ENCODE results near the gene IL32. TPM values are rescaled to one million over a fixed set of nuclear protein-coding genes. Genes with fewer than 3 reads are reported as not detected.

Gene IL32
- total RNA-seq, 1 donor from 2014 or later: 8.8 TPM

DNA sequence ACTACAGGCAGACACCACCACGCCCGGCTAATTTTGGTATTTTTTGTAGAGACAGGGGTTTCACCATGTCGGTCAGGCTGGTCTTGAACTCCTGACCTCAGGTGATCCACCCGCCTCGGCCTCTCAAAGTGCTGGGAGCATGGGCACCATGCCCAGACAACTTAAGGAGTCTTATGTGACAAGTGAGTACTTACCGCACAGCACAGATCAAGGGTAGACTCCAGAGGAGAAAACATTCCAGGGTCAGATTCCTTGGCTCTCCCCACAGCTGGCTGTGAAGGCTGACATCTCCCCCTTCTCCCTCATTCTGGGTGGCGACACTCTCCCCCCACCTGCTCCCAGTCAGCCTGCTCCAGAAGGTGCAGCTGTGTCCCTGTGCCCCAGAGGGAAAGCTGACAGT is 23.0 kb downstream of the IL32 start:
- Mint-ChIP-seq H3K4me3 (ENCODE audit: unreplicated experiment) (no peak overlapping the region), H3K4me1 (ENCODE audit: unreplicated experiment) (peaks cover 11% of the 10 kb centered on the region), H3K27me3 (ENCODE audit: unreplicated experiment) (peaks cover 25% of the 10 kb centered on the region), H3K27ac (ENCODE audit: unreplicated experiment) (no peak overlapping the region), H3K36me3 (ENCODE audit: unreplicated experiment) (no peaks in the 10 kb centered on the region), H3K9me3 (ENCODE audit: unreplicated experiment) (no peaks in the 10 kb centered on the region)
- no peak for DNase-seq (ENCODE audit: extremely low spot score, unreplicated experiment)
- TF ChIP-seq, protein P1, sequence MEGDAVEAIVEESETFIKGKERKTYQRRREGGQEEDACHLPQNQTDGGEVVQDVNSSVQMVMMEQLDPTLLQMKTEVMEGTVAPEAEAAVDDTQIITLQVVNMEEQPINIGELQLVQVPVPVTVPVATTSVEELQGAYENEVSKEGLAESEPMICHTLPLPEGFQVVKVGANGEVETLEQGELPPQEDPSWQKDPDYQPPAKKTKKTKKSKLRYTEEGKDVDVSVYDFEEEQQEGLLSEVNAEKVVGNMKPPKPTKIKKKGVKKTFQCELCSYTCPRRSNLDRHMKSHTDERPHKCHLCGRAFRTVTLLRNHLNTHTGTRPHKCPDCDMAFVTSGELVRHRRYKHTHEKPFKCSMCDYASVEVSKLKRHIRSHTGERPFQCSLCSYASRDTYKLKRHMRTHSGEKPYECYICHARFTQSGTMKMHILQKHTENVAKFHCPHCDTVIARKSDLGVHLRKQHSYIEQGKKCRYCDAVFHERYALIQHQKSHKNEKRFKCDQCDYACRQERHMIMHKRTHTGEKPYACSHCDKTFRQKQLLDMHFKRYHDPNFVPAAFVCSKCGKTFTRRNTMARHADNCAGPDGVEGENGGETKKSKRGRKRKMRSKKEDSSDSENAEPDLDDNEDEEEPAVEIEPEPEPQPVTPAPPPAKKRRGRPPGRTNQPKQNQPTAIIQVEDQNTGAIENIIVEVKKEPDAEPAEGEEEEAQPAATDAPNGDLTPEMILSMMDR (IDR thresholded peaks at IDR 0.05): no peak

DNA sequence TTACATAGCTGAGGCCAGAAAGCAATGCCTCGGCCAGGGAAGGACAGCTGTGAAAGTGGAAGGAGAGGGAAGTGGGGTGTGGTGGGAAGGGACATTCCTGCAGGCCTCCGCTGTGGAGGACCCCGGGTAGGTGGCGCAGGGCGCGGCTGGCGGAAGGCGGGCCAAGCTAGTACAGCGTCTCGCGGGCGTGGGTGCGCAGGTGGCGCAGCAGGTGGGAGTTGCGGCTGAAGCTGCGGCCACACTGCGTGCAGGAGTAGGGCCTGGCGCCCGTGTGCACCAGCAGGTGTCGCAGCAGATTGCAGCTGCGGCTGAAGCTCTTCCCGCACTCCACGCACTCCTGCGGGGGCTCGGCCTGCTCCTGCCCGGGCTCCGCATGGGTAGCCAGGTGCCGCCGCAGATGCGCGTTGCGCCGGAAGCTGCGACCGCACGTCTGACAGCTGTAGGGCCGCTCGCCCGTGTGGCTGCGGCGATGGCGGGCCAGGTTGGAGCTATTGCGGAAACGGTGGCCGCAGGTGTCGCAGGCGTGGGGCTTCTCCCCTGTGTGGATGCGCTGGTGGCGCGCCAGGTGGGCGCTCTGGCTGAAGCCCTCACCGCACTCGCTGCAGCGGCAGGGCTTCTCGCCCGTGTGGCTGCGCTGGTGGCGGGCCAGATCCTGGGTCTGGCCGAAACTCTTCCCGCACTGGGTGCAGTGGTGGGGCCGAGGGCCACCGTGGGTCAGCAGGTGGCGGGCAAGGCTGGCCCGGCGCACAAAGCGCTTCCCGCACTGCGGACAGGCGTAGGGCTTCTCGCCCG is 23.7 kb downstream of the IL32 start:
- no peak for DNase-seq (ENCODE audit: extremely low spot score, unreplicated experiment)
- TF ChIP-seq, protein P1 (IDR thresholded peaks at IDR 0.05): no peak
- H3K27me3 Mint-ChIP-seq (ENCODE audit: unreplicated experiment): peaks cover 25% of the 10 kb centered on the region
- H3K36me3 Mint-ChIP-seq (ENCODE audit: unreplicated experiment): no peaks in the 10 kb centered on the region
- H3K4me1 Mint-ChIP-seq (ENCODE audit: unreplicated experiment): peaks cover 11% of the 10 kb centered on the region
- no peak overlapping the region for H3K27ac Mint-ChIP-seq (ENCODE audit: unreplicated experiment)
- H3K9me3 Mint-ChIP-seq (ENCODE audit: unreplicated experiment): no peaks in the 10 kb centered on the region
- H3K4me3 Mint-ChIP-seq (ENCODE audit: unreplicated experiment): no peak overlapping the region

DNA sequence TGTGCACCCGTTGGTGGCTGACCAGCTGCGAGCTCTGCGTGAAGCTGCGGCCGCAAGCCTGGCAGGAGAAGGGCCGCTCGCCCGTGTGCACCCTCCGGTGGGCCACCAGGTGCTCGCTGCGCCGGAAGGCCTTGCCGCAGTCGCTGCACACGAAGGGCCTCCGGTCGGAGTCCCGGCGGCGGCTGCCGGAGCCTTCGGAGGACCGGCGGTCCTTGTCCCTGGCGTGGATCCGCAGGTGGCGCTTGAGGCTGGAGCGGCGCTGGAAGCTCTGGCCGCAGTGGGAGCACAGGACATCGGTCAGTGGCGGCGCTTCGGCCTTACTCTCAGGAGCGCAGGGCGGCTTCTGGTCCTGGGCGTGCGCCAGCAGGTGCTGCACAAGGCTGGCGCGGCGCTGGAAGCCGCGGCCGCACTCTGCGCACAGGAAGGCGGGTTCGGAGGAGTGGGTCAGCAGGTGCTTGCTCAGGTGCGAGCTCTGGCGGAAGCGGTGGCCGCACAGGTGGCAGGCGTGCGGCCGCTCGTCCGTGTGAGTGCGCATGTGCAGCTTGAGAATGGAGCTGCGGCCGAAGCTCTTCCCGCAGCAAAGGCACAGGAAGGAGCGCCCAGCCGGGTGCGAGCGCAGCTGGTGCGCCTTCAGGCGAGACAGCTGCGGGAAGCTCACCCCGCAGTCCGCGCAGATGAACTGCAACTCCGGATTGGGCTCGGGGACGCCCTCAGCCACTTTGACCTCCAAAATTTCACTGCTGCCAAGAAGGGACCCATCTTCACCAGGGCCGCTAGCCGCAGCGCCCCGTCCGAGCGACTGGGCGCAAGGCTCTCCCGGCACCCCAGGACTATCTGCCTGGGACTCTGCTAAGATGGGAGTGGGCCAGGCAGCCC is 24.5 kb downstream of the IL32 start:
- Mint-ChIP-seq H3K9me3 (ENCODE audit: unreplicated experiment) (no peaks in the 10 kb centered on the region), H3K27me3 (ENCODE audit: unreplicated experiment) (peaks cover 20% of the 10 kb centered on the region), H3K27ac (ENCODE audit: unreplicated experiment) (no peak overlapping the region), H3K4me1 (ENCODE audit: unreplicated experiment) (peaks cover 11% of the 10 kb centered on the region), H3K4me3 (ENCODE audit: unreplicated experiment) (no peak overlapping the region), H3K36me3 (ENCODE audit: unreplicated experiment) (no peaks in the 10 kb centered on the region)
- TF ChIP-seq, protein P1 (IDR thresholded peaks at IDR 0.05): no peak
- DNase-seq (ENCODE audit: extremely low spot score, unreplicated experiment): no peak

DNA sequence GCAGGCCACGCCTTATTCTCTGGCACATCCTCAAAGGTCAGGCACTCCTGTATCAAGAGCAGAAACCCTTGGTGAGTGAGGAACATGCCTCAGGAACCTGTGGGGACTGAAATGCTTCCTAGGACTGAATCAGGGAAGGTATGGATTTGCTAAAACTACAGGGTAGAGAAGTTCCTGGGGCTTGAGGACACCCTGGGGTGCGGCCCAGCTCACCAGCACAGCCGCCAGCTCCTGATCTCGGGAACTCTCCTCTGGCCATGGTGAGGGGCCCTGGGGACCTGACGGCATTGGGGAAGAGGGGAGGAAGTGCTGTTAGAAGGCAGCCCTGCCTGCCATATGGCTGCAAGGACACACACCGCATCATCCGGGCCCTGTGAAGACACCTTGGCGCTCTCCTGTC is 26.1 kb downstream of the IL32 start:
- TF ChIP-seq, protein P1 (IDR thresholded peaks at IDR 0.05): no peak
- Mint-ChIP-seq H3K9me3 (ENCODE audit: unreplicated experiment) (no peaks in the 10 kb centered on the region), H3K4me1 (ENCODE audit: unreplicated experiment) (peaks cover 11% of the 10 kb centered on the region), H3K27me3 (ENCODE audit: unreplicated experiment) (peaks cover 16% of the 10 kb centered on the region), H3K36me3 (ENCODE audit: unreplicated experiment) (no peaks in the 10 kb centered on the region), H3K4me3 (ENCODE audit: unreplicated experiment) (no peak overlapping the region), H3K27ac (ENCODE audit: unreplicated experiment) (no peak overlapping the region)
- no peak for DNase-seq (ENCODE audit: extremely low spot score, unreplicated experiment)

DNA sequence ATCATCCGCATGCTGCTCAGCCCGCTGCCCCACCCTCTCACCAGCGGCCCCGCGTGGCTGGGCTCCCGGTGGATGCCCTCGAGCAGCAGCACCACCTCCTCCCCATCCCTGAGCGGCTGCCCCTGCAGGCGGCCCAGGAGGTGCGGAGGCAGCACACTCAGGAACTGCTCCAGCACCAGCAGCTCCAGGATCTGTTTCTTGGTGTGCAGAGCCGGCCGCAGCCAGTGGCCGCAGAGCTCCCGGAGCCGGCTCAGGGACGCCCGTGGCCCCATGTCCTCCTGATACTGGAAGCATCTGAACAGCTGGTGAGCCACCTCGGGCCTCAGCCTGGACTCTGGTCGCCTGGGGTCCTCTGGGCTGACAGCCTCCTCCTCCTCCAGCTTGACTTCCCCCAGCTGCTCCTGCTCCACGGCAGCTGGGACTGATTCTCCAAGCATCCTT is 27.1 kb downstream of the IL32 start:
- Mint-ChIP-seq H3K9me3 (ENCODE audit: unreplicated experiment) (no peaks in the 10 kb centered on the region), H3K36me3 (ENCODE audit: unreplicated experiment) (no peaks in the 10 kb centered on the region), H3K27ac (ENCODE audit: unreplicated experiment) (no peak overlapping the region), H3K4me3 (ENCODE audit: unreplicated experiment) (no peak overlapping the region), H3K4me1 (ENCODE audit: unreplicated experiment) (peaks cover 9% of the 10 kb centered on the region), H3K27me3 (ENCODE audit: unreplicated experiment) (peaks cover 21% of the 10 kb centered on the region)
- TF ChIP-seq, protein P1 (IDR thresholded peaks at IDR 0.05): no peak
- no peak for DNase-seq (ENCODE audit: extremely low spot score, unreplicated experiment)

All from osteocyte (in vitro differentiated cells).